HG03378 (cell line): Measurements from ENCODE around the gene ANKRD11.
A peak's percentile ranks its signal among the peaks of the same experiment; 100 is the strongest.
"Not testable (repeated sequence)": the region's sequence is repeated elsewhere in the genome, so short reads cannot be mapped to it uniquely, and the experiment has no call there.

ENCODE experiments used
- ATAC-seq: cut with Tn5 transposase; IDR thresholded peaks from one replicate; pipeline ENCODE4 v1.9.1; 2021; ENCODE audit warnings: mild to moderate bottlenecking, moderate library complexity; ENCODE audit not compliant: unreplicated experiment

Gene ANKRD11

DNA sequence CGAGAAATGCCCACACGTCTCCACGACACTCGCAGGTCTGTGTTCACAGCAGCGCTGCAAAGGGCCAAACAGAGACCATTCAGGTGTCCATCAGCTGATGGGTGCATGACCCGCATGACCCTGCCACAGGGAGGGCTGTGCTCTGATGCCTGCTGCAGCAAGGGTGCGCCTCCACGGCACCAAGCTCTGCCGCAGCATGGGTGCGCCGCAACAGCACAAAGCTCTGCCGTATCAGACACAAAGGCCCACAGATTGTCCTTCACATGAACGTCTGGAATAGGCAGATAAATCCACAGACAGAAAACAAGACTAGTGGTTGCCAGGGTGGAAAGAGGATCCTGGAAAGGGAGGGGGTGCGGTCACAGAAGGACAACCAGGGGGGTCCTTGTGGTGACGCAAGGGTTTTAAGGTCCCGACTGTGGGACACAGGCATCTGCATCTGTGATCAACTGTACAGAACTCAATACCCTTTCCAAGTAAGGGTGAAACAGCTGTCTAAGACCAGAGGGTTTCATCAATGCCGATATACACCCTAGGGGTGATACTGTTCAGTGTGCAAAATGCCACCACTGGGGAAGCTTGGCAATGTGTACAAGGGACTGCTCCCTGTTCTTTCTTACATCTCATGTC, 121.0 kb downstream of the ANKRD11 start:
- no peak for ATAC-seq

DNA sequence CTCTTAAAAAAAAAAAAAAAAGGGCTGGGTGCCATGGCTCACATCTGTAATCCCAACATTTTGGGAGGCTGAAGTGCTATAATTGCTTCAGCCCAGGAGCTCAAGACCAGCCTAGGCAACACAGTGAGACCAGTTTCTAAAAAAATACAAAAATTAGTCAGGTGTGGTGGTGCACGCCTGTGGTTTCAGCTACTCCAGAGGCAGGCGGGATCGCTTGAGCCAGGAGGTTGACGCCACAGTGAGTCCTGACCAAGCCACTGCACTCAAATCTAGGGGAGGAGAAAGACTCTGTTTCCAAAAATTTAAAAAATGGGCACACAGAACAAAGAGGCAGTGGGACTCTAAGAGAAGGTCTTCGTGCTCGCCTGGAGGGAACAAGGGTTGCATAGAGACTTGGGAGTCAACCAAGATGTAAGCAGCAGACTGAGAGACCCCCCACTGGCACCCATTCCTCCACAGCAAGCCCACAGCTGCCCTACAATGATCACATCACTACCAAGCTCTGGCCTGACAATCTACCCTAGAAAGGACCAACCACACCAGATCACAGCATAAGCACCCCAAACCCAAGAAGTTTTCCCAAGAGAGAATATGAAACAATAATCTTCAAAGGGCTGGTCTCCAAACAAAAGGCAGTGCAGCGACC, 121.6 kb downstream of the ANKRD11 start:
- ATAC-seq: no peak

GRCh38 chr16:89367538-89367915, 122.8 kb downstream of the ANKRD11 start:
- ATAC-seq: no peak

- no peak for ATAC-seq
Observed at GRCh38 chr16:89366561-89367537, 123.5 kb downstream of the ANKRD11 start.

GRCh38 chr16:89365996-89366395, 124.4 kb downstream of the ANKRD11 start:
- no peak for ATAC-seq

DNA sequence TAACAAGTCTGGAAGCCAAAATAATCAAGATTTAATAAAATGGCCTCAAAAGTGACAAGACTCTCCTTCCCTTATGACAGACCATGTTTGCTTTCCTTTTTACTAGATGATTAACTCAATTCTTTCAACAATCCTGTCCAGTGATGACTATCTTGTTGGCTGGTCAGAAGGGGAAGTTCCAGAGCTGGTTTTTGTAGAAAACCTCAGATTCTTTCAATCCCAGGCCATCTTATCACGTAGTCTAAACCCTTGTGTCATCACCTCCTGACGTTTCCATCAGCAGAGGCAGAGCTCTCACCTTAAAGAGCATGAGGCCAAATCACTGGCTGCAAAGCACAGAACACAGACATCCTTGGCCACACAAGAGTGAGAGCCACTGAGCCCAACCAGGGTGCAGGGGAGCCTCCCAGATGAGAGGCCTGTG, 125.3 kb downstream of the ANKRD11 start:
- no peak for ATAC-seq

GRCh38 chr16:89364606-89365005, 125.8 kb downstream of the ANKRD11 start:
- ATAC-seq: no peak

DNA sequence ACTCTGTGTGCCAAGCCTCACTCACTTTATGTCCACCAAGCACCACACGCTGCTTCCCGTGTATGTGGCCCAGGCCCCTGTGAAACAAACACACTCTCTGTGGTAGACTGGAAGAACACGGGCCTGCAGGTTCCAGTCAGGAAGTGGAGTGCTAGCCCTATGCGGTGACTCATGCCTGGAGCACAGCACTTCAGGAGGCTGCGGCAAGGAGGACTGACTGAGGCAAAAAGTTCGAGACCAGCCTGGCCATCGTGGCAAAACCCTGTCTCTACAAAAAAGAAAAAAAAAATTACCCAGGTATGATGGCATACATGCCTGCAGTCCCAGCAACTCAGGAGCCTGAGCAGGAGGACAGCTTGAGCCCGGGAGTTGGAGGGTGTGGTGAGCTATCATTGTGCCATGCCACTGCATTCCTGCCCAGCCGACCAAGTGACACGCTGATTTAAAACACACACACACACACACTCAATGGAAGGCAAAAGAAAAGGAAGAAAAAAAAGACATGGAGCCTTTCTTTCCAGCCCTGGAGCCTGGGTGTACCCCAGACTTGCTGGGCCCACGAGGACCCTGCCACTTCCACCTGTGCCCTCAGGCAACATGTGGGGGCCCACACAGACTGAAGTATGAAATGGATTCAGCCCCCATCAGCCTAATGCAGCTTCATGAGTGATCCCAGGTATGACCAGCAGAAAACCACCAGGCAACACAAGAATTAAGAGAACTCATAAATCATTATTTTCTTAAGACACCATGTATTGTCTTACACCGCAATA, 126.6 kb downstream of the ANKRD11 start:
- no peak for ATAC-seq

GRCh38 chr16:89362540-89363223, 127.7 kb downstream of the ANKRD11 start:
- ATAC-seq: not testable (repeated sequence)

DNA sequence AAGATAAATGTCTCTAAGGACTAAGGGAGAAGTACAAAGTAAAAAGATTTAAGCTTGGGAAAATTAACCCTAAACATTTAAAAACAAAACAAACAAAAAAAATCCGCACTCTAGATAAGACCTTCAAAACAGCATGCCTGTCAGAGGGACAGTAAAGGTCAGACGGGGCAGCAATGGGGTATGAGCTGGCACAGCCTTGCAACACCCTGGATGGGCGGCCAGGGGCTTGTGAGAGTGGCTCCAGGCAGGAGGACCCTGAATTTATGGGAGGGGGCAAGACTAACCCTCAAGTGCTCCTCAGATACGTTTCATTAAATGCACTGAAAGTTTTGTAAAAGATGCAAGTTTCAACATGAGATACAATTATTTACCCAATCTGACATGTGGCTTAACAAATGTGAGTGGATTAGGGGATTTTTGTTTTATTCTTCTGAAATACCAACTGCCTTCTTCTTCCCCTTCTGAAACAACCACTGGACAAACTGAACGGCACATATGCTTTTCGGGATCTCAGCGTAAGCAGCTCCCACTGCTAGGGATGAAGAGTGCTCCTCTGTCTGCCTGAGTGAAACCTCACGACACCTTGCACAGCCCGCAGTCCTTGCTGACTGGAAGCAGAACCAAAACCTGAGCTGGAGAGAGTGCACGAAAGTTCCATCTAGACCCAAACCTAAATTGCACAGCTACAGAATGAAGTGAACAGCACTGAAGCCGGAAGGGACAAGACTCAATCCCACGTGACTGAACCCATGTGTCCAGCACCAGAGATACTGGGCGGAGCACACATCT, 128.4 kb downstream of the ANKRD11 start:
- peak; percentile 59 for ATAC-seq

- ATAC-seq: peak; percentile 41
Observed at GRCh38 chr16:89360760-89361435, 129.5 kb downstream of the ANKRD11 start.

- ATAC-seq: no peak
Observed at GRCh38 chr16:89359264-89360147, 130.9 kb downstream of the ANKRD11 start.

DNA sequence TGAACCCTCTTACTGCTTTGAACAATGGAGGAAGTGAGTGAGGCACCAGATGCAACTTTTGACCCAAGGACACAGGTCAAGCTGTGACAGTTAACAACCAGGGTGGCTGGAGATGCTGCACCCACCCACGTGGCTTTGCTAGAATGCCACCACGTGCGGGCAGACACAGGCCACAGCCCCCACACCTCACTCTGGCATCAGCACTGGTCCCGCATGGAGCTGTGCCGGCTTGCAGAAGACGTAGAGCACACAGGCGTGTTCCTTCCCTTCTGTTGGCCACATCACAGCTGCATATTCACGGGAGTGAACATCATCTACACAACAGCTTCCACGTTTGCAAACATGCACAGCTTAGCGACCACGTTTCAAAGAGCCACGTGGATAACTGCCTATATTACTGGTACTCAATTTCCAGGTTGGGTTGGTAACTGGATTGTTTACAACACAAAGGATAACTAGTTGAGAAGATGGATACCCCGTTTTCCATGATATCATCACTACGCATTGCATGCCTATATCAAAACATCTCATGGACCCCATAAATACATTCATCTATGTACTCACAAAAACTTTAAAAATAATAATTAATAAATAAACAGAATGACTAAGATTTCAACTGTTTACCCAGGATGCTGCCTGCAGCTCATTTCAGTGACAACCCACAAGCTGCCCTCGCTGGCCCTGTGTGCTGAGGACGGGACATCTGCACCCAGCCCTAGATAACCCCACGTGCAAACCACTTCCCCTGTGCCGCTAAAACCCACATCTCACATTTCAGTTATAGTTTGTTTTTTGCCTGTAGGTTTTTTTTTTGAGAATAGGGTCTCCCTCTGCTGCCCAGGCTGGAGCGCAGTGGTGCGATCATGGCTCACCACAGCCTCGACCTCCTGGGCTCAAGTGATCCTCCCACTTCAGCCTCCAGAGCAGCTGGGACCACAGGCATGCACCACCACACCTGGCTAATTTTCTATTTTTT, 132.0 kb downstream of the ANKRD11 start:
- no peak for ATAC-seq

DNA sequence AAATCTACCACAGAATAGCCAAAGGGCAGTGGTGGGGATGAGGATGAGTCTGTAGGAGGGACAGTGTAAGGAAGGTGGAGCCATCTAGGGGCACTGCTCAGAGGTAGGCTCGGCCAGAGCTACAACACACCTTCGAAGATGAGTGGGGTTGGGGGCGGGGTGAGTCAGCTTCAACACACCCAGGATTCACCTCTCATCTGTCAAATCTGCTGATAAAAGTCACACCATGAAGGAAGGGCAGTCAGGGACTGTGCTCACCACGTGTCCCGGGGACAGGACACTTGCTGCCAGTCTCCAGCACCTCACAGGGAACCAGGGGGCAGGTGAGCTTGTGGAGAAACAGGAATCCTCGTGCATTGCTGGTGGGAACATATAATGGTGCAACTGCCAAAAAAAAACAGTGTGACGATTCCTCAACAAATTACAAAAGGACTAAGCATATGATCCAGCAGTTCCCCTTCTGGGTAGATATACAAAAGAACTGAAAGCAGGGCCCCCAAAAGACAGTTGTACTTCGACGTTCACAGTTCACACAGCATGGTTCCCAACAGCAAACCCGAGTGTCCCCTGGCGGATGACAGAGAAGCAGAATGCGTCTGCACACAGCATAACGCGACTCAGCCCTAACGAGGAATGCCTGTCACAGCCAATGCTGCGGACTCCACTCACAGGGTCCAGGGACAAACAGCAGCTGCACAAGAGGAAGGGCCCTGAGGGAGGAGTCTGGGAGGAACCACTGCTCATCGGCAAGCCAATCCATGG, 133.1 kb downstream of the ANKRD11 start:
- ATAC-seq: no peak

DNA sequence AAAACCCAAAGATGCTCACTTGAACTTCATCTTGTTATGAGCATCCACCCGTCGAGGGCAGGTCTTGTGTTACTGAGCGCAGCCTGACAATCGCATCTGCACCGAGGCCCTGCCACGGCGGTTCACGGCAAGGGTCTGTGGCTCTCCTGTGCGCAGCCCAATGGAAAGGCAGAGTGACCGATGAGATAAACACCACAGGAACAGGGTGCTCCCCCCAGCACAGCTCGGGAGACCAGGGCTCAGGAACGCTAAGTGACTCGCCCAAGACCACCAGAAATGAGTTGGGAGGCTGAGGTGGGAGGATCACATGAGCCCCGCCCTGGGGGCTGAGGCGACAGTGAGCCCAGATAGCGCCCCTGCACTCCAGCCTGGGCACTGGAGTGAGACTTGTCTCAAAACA, 134.7 kb downstream of the ANKRD11 start:
- ATAC-seq: no peak

- ATAC-seq: no peak
Observed at GRCh38 chr16:89355007-89355406, 135.4 kb downstream of the ANKRD11 start.
